ENCODE results near the gene TRPV6. TPM values are rescaled to one million over a fixed set of nuclear protein-coding genes. Genes with fewer than 3 reads are reported as not detected.

Gene TRPV6
- total and polyA plus RNA-seq, 2 experiments from 2014 or later, result 0.08 to 0.80 TPM

DNA sequence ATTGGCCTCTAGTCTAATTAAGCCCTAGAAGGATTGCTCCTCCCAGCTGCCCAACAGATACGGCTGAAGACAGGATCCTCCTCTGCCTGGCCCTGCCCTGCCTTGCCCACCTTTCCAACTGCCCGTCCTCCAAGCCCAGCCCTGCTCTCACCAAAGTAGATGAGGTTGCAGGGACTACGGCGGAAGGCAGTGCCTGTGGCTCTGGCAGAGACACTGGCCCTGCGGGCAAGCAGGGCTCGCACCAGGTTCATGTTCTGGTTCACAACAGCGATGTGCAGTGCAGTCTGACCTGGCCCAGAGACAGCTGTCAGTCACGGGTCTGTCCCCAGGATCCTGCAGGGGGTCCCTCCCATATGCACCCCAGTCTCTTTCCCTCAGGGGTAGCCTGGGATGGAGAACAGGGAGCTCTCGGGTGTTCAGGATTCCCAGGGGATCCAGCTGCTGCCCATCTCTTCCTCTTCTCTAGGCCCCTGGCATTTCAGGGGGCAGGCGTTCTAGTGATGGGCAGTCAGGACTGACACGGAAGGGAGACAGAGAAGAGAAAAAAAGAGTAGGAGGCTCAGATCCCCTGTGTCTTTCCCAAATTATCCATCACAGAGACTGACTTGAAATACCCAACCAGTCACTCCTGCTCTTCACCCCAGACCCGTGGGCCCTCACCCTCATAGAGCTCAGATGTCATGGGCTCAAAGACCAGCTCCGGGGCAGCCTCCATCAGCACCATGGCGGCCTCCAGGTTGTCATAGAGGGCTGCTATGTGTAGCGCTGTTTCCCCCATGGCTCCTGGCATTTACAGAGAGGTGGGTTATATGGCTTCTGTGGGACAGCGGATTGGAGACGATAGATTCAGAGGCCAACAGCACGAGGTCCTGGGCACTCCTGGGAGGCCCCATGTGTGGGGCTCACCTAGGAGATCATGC lies 8.3 kb downstream of the TRPV6 start:
- Histone ChIP-seq H3K4me3 (no peak overlapping the region), H3K4me1 (ENCODE audit: insufficient read depth) (no peaks in the 10 kb centered on the region), H3K9me2 (ENCODE audit: insufficient read depth) (no peaks in the 10 kb centered on the region), H3K36me3 (ENCODE audit: insufficient read depth) (no peaks in the 10 kb centered on the region), H3K4me2 (no peak overlapping the region), H4K20me1 (replicated peaks; ENCODE audit: insufficient read depth) (no peaks in the 10 kb centered on the region), H3K27ac (ENCODE audit: low read depth) (no peak overlapping the region), H3K79me2 (replicated peaks; ENCODE audit: insufficient read depth) (no peaks in the 10 kb centered on the region), H3K27me3 (ENCODE audit: insufficient read depth) (no peaks in the 10 kb centered on the region), H3F3A (replicated peaks; ENCODE audit: low read depth) (no peaks in the 10 kb centered on the region), H2AFZ (no peak overlapping the region)
- peaks cover 5% of the 10 kb centered on the region; the same call in 1 of the 3 replicates for H3K9me3 Mint-ChIP-seq
- H3K4me3 Mint-ChIP-seq, result no peak overlapping the region
- TF ChIP-seq EZH2 (IDR thresholded peaks at IDR 0.05; ENCODE audit: low read depth, unreplicated experiment), result no peak
- no peak for TF ChIP-seq CREB1 (CRISPR knock-in tag; IDR thresholded peaks at IDR 0.05; ENCODE audit: low read depth)
- TF ChIP-seq POLR2AphosphoS5 (IDR thresholded peaks at IDR 0.05; ENCODE audit: low read depth), result no peak
- no peak for TF ChIP-seq ZNF114 (CRISPR knock-in tag; IDR thresholded peaks at IDR 0.05)
- no peak for TF ChIP-seq REST (IDR thresholded peaks at IDR 0.05; ENCODE audit: unreplicated experiment)
- no peak for TF ChIP-seq ZNF331 (CRISPR knock-in tag; IDR thresholded peaks at IDR 0.05; ENCODE audit: low read depth)
- TF ChIP-seq, protein P1, sequence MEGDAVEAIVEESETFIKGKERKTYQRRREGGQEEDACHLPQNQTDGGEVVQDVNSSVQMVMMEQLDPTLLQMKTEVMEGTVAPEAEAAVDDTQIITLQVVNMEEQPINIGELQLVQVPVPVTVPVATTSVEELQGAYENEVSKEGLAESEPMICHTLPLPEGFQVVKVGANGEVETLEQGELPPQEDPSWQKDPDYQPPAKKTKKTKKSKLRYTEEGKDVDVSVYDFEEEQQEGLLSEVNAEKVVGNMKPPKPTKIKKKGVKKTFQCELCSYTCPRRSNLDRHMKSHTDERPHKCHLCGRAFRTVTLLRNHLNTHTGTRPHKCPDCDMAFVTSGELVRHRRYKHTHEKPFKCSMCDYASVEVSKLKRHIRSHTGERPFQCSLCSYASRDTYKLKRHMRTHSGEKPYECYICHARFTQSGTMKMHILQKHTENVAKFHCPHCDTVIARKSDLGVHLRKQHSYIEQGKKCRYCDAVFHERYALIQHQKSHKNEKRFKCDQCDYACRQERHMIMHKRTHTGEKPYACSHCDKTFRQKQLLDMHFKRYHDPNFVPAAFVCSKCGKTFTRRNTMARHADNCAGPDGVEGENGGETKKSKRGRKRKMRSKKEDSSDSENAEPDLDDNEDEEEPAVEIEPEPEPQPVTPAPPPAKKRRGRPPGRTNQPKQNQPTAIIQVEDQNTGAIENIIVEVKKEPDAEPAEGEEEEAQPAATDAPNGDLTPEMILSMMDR (conservative IDR thresholded peaks at IDR 0.05; ENCODE audit: low read depth in 2 of 2), result no peak
- no peak for TF ChIP-seq JUNB (IDR thresholded peaks at IDR 0.05; ENCODE audit: unreplicated experiment)
- TF ChIP-seq EZH2phosphoT487 (IDR thresholded peaks at IDR 0.05; ENCODE audit: unreplicated experiment), result no peak
- TF ChIP-seq, protein P2, sequence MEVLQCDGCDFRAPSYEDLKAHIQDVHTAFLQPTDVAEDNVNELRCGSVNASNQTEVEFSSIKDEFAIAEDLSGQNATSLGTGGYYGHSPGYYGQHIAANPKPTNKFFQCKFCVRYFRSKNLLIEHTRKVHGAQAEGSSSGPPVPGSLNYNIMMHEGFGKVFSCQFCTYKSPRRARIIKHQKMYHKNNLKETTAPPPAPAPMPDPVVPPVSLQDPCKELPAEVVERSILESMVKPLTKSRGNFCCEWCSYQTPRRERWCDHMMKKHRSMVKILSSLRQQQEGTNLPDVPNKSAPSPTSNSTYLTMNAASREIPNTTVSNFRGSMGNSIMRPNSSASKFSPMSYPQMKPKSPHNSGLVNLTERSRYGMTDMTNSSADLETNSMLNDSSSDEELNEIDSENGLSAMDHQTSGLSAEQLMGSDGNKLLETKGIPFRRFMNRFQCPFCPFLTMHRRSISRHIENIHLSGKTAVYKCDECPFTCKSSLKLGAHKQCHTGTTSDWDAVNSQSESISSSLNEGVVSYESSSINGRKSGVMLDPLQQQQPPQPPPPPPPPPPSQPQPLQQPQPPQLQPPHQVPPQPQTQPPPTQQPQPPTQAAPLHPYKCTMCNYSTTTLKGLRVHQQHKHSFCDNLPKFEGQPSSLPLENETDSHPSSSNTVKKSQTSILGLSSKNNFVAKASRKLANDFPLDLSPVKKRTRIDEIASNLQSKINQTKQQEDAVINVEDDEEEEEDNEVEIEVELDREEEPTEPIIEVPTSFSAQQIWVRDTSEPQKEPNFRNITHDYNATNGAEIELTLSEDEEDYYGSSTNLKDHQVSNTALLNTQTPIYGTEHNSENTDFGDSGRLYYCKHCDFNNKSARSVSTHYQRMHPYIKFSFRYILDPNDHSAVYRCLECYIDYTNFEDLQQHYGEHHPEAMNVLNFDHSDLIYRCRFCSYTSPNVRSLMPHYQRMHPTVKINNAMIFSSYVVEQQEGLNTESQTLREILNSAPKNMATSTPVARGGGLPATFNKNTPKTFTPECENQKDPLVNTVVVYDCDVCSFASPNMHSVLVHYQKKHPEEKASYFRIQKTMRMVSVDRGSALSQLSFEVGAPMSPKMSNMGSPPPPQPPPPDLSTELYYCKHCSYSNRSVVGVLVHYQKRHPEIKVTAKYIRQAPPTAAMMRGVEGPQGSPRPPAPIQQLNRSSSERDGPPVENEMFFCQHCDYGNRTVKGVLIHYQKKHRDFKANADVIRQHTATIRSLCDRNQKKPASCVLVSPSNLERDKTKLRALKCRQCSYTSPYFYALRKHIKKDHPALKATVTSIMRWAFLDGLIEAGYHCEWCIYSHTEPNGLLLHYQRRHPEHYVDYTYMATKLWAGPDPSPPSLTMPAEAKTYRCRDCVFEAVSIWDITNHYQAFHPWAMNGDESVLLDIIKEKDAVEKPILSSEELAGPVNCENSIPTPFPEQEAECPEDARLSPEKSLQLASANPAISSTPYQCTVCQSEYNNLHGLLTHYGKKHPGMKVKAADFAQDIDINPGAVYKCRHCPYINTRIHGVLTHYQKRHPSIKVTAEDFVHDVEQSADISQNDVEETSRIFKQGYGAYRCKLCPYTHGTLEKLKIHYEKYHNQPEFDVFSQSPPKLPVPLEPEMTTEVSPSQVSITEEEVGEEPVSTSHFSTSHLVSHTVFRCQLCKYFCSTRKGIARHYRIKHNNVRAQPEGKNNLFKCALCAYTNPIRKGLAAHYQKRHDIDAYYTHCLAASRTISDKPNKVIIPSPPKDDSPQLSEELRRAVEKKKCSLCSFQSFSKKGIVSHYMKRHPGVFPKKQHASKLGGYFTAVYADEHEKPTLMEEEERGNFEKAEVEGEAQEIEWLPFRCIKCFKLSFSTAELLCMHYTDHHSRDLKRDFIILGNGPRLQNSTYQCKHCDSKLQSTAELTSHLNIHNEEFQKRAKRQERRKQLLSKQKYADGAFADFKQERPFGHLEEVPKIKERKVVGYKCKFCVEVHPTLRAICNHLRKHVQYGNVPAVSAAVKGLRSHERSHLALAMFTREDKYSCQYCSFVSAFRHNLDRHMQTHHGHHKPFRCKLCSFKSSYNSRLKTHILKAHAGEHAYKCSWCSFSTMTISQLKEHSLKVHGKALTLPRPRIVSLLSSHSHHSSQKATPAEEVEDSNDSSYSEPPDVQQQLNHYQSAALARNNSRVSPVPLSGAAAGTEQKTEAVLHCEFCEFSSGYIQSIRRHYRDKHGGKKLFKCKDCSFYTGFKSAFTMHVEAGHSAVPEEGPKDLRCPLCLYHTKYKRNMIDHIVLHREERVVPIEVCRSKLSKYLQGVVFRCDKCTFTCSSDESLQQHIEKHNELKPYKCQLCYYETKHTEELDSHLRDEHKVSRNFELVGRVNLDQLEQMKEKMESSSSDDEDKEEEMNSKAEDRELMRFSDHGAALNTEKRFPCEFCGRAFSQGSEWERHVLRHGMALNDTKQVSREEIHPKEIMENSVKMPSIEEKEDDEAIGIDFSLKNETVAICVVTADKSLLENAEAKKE (CRISPR knock-in tag; IDR thresholded peaks at IDR 0.05), result no peak
- TF ChIP-seq, protein P3, sequence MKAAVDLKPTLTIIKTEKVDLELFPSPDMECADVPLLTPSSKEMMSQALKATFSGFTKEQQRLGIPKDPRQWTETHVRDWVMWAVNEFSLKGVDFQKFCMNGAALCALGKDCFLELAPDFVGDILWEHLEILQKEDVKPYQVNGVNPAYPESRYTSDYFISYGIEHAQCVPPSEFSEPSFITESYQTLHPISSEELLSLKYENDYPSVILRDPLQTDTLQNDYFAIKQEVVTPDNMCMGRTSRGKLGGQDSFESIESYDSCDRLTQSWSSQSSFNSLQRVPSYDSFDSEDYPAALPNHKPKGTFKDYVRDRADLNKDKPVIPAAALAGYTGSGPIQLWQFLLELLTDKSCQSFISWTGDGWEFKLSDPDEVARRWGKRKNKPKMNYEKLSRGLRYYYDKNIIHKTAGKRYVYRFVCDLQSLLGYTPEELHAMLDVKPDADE (IDR thresholded peaks at IDR 0.05), result no peak
- no peak for TF ChIP-seq STAT1 (IDR thresholded peaks at IDR 0.05; ENCODE audit: unreplicated experiment)
- TF ChIP-seq NANOG (IDR thresholded peaks at IDR 0.05; ENCODE audit: borderline replicate concordance), result no peak
- H3K27ac Mint-ChIP-seq, result no peak overlapping the region
- DNase-seq (ENCODE audit: low spot score), result no peak
- H3K36me3 Mint-ChIP-seq (ENCODE audit: low read depth), result peaks cover 12% of the 10 kb centered on the region; the same call in 2 of the 3 replicates
- ATAC-seq, result no peak
- peaks cover 3% of the 10 kb centered on the region for H3K27me3 Mint-ChIP-seq (ENCODE audit: insufficient read depth, low read depth, poor library complexity)
- H3K4me1 Mint-ChIP-seq, result no peaks in the 10 kb centered on the region

Measured in GM23338 (cell line).